ENCODE results near the gene CCDC142. TPM values are rescaled to one million over a fixed set of nuclear protein-coding genes. Genes with fewer than 3 reads are reported as not detected.
A peak's percentile ranks its signal among the peaks of the same experiment; 100 is the strongest.

CCDC142 gene
- total and polyA plus RNA-seq, 2 of the 8 experiments (the other 6 are each of a cell fraction or from before 2014, with no cell fraction given): 6.0 to 10.7 TPM

DNA sequence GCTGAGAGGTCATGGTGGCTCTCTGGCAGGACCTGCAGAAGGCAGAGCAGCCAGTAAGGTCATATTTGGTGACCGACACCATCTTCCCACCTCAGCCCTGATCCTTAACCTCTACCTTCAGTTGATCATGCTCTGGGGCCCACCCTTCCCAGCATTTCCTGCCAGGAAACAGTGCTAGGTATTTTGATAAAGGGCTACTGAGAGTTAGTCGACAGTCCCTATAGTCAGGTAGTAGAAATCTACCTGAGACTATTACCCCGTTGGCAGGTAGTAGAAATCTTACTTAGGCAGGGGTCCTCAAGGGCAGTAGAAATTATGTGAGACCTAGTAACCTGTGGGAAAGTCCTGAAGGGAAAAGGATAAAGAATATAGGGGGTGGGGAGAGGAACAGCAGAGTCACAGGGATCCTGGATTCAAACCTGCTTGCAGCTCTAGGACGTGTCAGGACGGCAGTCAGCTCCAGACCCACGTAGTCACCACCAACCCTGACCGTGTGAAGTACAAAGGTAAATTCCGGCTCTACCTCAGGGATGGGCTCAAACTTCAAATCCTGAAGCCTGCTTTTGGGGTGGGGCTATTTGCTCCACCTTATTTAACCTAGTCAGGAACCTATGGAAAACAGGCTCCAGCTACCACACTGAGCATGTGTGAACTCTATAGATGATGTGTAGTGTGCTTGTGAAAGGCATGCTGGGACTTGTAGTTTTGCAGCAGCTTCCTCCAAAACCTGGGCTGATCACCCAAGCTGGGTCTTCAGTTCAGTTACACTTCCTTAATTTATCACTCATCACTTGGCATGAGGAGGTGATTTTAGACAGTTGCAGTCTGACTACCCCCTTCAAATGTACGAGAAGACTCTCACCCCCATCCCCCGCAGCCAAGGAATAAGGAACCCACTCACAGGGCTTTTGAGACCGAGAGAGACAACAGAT lies 43.2 kb upstream of the CCDC142 start, which contains the start of gene DQX1 (continued):
- TF ChIP-seq, protein P1, sequence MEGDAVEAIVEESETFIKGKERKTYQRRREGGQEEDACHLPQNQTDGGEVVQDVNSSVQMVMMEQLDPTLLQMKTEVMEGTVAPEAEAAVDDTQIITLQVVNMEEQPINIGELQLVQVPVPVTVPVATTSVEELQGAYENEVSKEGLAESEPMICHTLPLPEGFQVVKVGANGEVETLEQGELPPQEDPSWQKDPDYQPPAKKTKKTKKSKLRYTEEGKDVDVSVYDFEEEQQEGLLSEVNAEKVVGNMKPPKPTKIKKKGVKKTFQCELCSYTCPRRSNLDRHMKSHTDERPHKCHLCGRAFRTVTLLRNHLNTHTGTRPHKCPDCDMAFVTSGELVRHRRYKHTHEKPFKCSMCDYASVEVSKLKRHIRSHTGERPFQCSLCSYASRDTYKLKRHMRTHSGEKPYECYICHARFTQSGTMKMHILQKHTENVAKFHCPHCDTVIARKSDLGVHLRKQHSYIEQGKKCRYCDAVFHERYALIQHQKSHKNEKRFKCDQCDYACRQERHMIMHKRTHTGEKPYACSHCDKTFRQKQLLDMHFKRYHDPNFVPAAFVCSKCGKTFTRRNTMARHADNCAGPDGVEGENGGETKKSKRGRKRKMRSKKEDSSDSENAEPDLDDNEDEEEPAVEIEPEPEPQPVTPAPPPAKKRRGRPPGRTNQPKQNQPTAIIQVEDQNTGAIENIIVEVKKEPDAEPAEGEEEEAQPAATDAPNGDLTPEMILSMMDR (IDR thresholded peaks at IDR 0.05; ENCODE audit: control extremely low read depth in 1 of 3, insufficient read depth in 1 of 3, low read depth in 1 of 3, low read length in 3 of 3): no peak
- no peak for TF ChIP-seq RAD21 (IDR thresholded peaks at IDR 0.05 in 1 of 2, conservative IDR thresholded peaks at IDR 0.05 in 1 of 2; ENCODE audit: low read depth in 2 of 2, low read length in 2 of 2)
- TF ChIP-seq BCL11A (IDR thresholded peaks at IDR 0.05; ENCODE audit: low read depth in 2 of 2, low read length in 2 of 2): no peak
- TF ChIP-seq, protein P2, sequence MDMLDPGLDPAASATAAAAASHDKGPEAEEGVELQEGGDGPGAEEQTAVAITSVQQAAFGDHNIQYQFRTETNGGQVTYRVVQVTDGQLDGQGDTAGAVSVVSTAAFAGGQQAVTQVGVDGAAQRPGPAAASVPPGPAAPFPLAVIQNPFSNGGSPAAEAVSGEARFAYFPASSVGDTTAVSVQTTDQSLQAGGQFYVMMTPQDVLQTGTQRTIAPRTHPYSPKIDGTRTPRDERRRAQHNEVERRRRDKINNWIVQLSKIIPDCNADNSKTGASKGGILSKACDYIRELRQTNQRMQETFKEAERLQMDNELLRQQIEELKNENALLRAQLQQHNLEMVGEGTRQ (IDR thresholded peaks at IDR 0.05; ENCODE audit: low read length): no peak
- TF ChIP-seq TAF1 (IDR thresholded peaks at IDR 0.05; ENCODE audit: low read depth, low read length): 0 out of 2 replicates have a peak, but pooled peaks have one; percentile 5
- no peak for TF ChIP-seq RXRA (IDR thresholded peaks at IDR 0.05; ENCODE audit: insufficient read depth, low read depth, low read length)
- TF ChIP-seq EGR1 (IDR thresholded peaks at IDR 0.05; ENCODE audit: borderline replicate concordance, low read depth, low read length): no peak
- no peak for TF ChIP-seq TEAD4 (IDR thresholded peaks at IDR 0.05; ENCODE audit: low read depth, low read length)
- 0 out of 3 replicates have a peak, but pooled peaks of 1 of the 2 experiments have one; percentile 26 for TF ChIP-seq POLR2A (IDR thresholded peaks at IDR 0.05; ENCODE audit: control extremely low read depth in 1 of 2, low read depth in 2 of 2, low read length in 2 of 2)
- peak; percentile 69 for TF ChIP-seq SIX5 (IDR thresholded peaks at IDR 0.05; ENCODE audit: low read depth, low read length)
- TF ChIP-seq ZNF274 (IDR thresholded peaks at IDR 0.05; ENCODE audit: borderline replicate concordance, extremely low read depth, low read length): no peak
- 0 out of 2 replicates have a peak, but pooled peaks have one; percentile 14 for TF ChIP-seq SP1 (IDR thresholded peaks at IDR 0.05; ENCODE audit: low read depth, low read length)
- no peak for TF ChIP-seq TCF12 (IDR thresholded peaks at IDR 0.05; ENCODE audit: low read depth, low read length)
- no peak for TF ChIP-seq EP300 (IDR thresholded peaks at IDR 0.05; ENCODE audit: borderline replicate concordance in 1 of 2, low read depth in 2 of 2, low read length in 2 of 2)
- TF ChIP-seq SUZ12 (IDR thresholded peaks at IDR 0.05; ENCODE audit: low read length): no peak
- peak; percentile 51 for TF ChIP-seq POLR2AphosphoS5 (IDR thresholded peaks at IDR 0.05; ENCODE audit: low read depth, low read length)
- no peak for TF ChIP-seq JUND (IDR thresholded peaks at IDR 0.05; ENCODE audit: low read length)
- TF ChIP-seq, protein P3, sequence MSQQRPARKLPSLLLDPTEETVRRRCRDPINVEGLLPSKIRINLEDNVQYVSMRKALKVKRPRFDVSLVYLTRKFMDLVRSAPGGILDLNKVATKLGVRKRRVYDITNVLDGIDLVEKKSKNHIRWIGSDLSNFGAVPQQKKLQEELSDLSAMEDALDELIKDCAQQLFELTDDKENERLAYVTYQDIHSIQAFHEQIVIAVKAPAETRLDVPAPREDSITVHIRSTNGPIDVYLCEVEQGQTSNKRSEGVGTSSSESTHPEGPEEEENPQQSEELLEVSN (IDR thresholded peaks at IDR 0.05): no peak

All from H1 (cell line).